Measurements from ENCODE around the gene AFF3. TPM values are rescaled to one million over a fixed set of nuclear protein-coding genes. Genes with fewer than 3 reads are reported as not detected.

Gene AFF3
- total and polyA plus RNA-seq, 2 of the 8 experiments (the other 6 are each of a cell fraction or from before 2014, with no cell fraction given) = 0.27 to 3.0 TPM

GRCh38 chr2:99974275-99974674 is 168.1 kb downstream of the AFF3 start:
- FAIRE-seq (no peak), DNase-seq (ENCODE audit: low read depth in 1 of 2, low spot score in 2 of 2) (no peak)
- TF ChIP-seq KDM4A (IDR thresholded peaks at IDR 0.05; ENCODE audit: low read depth, low read length, severe bottlenecking) (no peak), CTBP2 (IDR thresholded peaks at IDR 0.05; ENCODE audit: borderline replicate concordance, insufficient read depth, insufficient read length, low read length) (no peak), SUZ12 (IDR thresholded peaks at IDR 0.05; ENCODE audit: low read length) (no peak), EZH2 (IDR thresholded peaks at IDR 0.05; ENCODE audit: low read depth, low read length, severe bottlenecking) (no peak)
- Histone ChIP-seq H3K9ac (replicated peaks in 1 of 4; ENCODE audit: extremely low read depth in 1 of 4, low read depth in 3 of 4, low read length in 3 of 4) (no peak overlapping the region), H3K4me2 (ENCODE audit: insufficient read depth in 1 of 2, low read depth in 2 of 2, low read length in 2 of 2) (no peak overlapping the region), H2AK5ac (ENCODE audit: low read depth, low read length) (no peak overlapping the region), H2BK5ac (ENCODE audit: low read depth, low read length) (no peak overlapping the region), H4K8ac (ENCODE audit: extremely low read depth, insufficient read depth, low read length) (no peak overlapping the region), H3K36me3 (ENCODE audit: control insufficient read depth in 2 of 4, insufficient read depth in 4 of 4, low read length in 3 of 4) (no peaks in the 10 kb centered on the region), H4K5ac (ENCODE audit: insufficient read length, low read depth, low read length) (no peak overlapping the region), H3K4me3 (ENCODE audit: extremely low read depth in 1 of 4, insufficient read depth in 2 of 4, low read depth in 3 of 4, low read length in 4 of 4) (no peak overlapping the region), H3K56ac (replicated peaks; ENCODE audit: insufficient read length, low read depth, low read length) (no peak overlapping the region), H4K91ac (replicated peaks; ENCODE audit: insufficient read length, low read length) (no peak overlapping the region), H3K4ac (replicated peaks; ENCODE audit: insufficient read length, low read depth, low read length) (no peak overlapping the region), H2BK120ac (replicated peaks; ENCODE audit: low read depth, low read length) (no peak overlapping the region), H3K27me3 (replicated peaks in 1 of 4; ENCODE audit: control insufficient read depth in 3 of 4, extremely low read depth in 1 of 4, insufficient read depth in 3 of 4, low read length in 3 of 4) (no peaks in the 10 kb centered on the region), H3K23me2 (ENCODE audit: low read depth, low read length) (no peaks in the 10 kb centered on the region; the same call in 1 of the 2 replicates), H3K79me2 (ENCODE audit: control insufficient read depth in 1 of 2, insufficient read depth in 2 of 2, low read length in 2 of 2) (no peaks in the 10 kb centered on the region), H3K9me3 (ENCODE audit: insufficient read depth in 2 of 2, low read depth in 1 of 2, low read length in 1 of 2) (no peaks in the 10 kb centered on the region), H2BK12ac (ENCODE audit: low read depth, low read length) (no peak overlapping the region), H2AFZ (ENCODE audit: low read length) (no peak overlapping the region), H4K20me1 (replicated peaks in 1 of 2; ENCODE audit: control insufficient read depth in 1 of 2, insufficient read depth in 2 of 2, low read length in 2 of 2) (no peaks in the 10 kb centered on the region), H2BK20ac (ENCODE audit: low read length) (no peak overlapping the region), H3K79me1 (ENCODE audit: low read depth, low read length) (no peaks in the 10 kb centered on the region), H3K4me1 (replicated peaks in 1 of 4; ENCODE audit: control insufficient read depth in 3 of 4, insufficient read depth in 4 of 4, low read length in 3 of 4) (peaks cover 0 to 3% (median 0%) of the 10 kb centered on the region in 4 experiments; a peak in 1 of 7 replicates), H3K14ac (ENCODE audit: insufficient read length) (no peak overlapping the region), H2BK15ac (ENCODE audit: low read length) (no peak overlapping the region), H3K18ac (ENCODE audit: extremely low read depth, low read length) (no peak overlapping the region), H3K27ac (ENCODE audit: low read depth, low read length) (no peak overlapping the region), H3K23ac (ENCODE audit: insufficient read length) (no peak overlapping the region)
- ChIA-PET CTCF (ENCODE audit: partially characterized antibody) (no interaction called here), POLR2A (ENCODE audit: partially characterized antibody) (no interaction called here)
- WGBS, 2 experiments (ENCODE audit: extremely low coverage in 1 of 2, insufficient coverage in 1 of 2, insufficient read length in 1 of 2, insufficient replicate concordance in 2 of 2, low coverage in 1 of 2, low lambda C conversion rate in 2 of 2, missing lambda C conversion rate in 1 of 2) = 96% methylated on average over 6 of the region's 6 CpGs; no CpG with 5 or more reads in 1 of the 2 experiments
